H9 (cell line): ENCODE measurements around the gene SGCD. TPM values are rescaled to one million over a fixed set of nuclear protein-coding genes. Genes with fewer than 3 reads are reported as not detected.

Source experiments
- DNase-seq: peaks from one replicate; pipeline ENCODE4 v3.0.0-alpha.2; 2017
- H2AFZ ChIP-seq: one replicate; pipeline ENCODE4 v1.6.1; 2013; ENCODE audit warnings: mild to moderate bottlenecking, low read length, control low read depth, moderate library complexity
- H2AK5ac ChIP-seq: 2 replicates; pipeline ENCODE4 v1.6.1; 2013; ENCODE audit warnings: low read length, control low read depth, mixed read lengths; ENCODE audit not compliant: insufficient read length
- H2BK120ac ChIP-seq: one replicate; pipeline ENCODE4 v1.6.1; 2013; ENCODE audit warnings: low read depth, mild to moderate bottlenecking, low read length, control low read depth, inconsistent platforms; ENCODE audit not compliant: poor library complexity, severe bottlenecking
- H2BK12ac ChIP-seq: 2 replicates; pipeline ENCODE4 v1.6.1; 2013; ENCODE audit warnings: low read length, control low read depth, mixed read lengths, low read depth; ENCODE audit not compliant: insufficient read length
- H2BK15ac ChIP-seq: 2 replicates; pipeline ENCODE4 v1.6.1; 2013; ENCODE audit warnings: low read depth, low read length, control low read depth
- H2BK20ac ChIP-seq: one replicate; pipeline ENCODE4 v1.6.1; 2013; ENCODE audit warnings: low read depth, mild to moderate bottlenecking, low read length, control low read depth, inconsistent platforms; ENCODE audit not compliant: poor library complexity, severe bottlenecking
- H2BK5ac ChIP-seq: 2 replicates; pipeline ENCODE4 v1.6.1; 2013; ENCODE audit warnings: low read length, control low read depth, mixed read lengths; ENCODE audit not compliant: insufficient read length
- H3K14ac ChIP-seq: 2 replicates; pipeline ENCODE4 v1.6.1; 2013; ENCODE audit warnings: low read length, control low read depth; ENCODE audit not compliant: insufficient read depth
- H3K18ac ChIP-seq: 2 replicates; pipeline ENCODE4 v1.6.1; 2013; ENCODE audit warnings: low read depth, mild to moderate bottlenecking, mixed read lengths, low read length, control low read depth; ENCODE audit not compliant: insufficient read length
- H3K23ac ChIP-seq: 2 replicates; pipeline ENCODE4 v1.6.1; 2013; ENCODE audit warnings: low read length, control low read depth, mixed read lengths, low read depth; ENCODE audit not compliant: insufficient read length
- H3K23me2 ChIP-seq: 2 replicates; pipeline ENCODE4 v1.6.1; 2013; ENCODE audit warnings: low read depth, mild to moderate bottlenecking, mixed read lengths, low read length, control low read depth; ENCODE audit not compliant: insufficient read length, poor library complexity, severe bottlenecking
- H3K27ac ChIP-seq: 2 replicates; pipeline ENCODE4 v1.5.1; 2013; ENCODE audit warnings: low read length, control low read depth, mixed read lengths, low read depth; ENCODE audit not compliant: insufficient read length
- H3K27me3 ChIP-seq: 2 replicates; pipeline ENCODE4 v1.6.1; 2013; ENCODE audit warnings: low read length, control low read depth, inconsistent platforms; ENCODE audit not compliant: insufficient read depth
- H3K4ac ChIP-seq: 2 replicates; pipeline ENCODE4 v1.6.1; 2013; ENCODE audit warnings: low read depth, mild to moderate bottlenecking, control low read depth, inconsistent platforms, low read length, moderate library complexity
- H3K4me1 ChIP-seq: 2 replicates; pipeline ENCODE4 v1.6.1; 2013; ENCODE audit warnings: low read length, control low read depth, inconsistent platforms; ENCODE audit not compliant: insufficient read depth
- H3K4me2 ChIP-seq: 2 replicates; pipeline ENCODE4 v1.6.1; 2013; ENCODE audit warnings: low read length, control low read depth, mixed read lengths; ENCODE audit not compliant: insufficient read length, insufficient read depth
- H3K56ac ChIP-seq: 2 replicates; pipeline ENCODE4 v1.6.1; 2013; ENCODE audit warnings: low read depth, mild to moderate bottlenecking, mixed read lengths, low read length, control low read depth; ENCODE audit not compliant: insufficient read length
- H3K79me1 ChIP-seq: 2 replicates; pipeline ENCODE4 v1.6.1; 2013; ENCODE audit warnings: low read depth, mild to moderate bottlenecking, moderate library complexity, low read length, control low read depth, inconsistent platforms; ENCODE audit not compliant: insufficient read depth, poor library complexity, severe bottlenecking
- H3K79me2 ChIP-seq: 2 replicates; pipeline ENCODE4 v1.6.1; 2013; ENCODE audit warnings: low read length, control low read depth, inconsistent platforms; ENCODE audit not compliant: insufficient read depth
- H3K9ac ChIP-seq: 2 replicates; pipeline ENCODE4 v1.6.1; 2013; ENCODE audit warnings: low read length, control low read depth, mixed read lengths; ENCODE audit not compliant: insufficient read length; ENCODE audit errors: extremely low read depth
- H3K9me3 ChIP-seq: one replicate; pipeline ENCODE4 v1.6.1; 2013; ENCODE audit warnings: low read depth, low read length, inconsistent platforms; ENCODE audit not compliant: control insufficient read depth
- H3T11ph ChIP-seq: one replicate; pipeline ENCODE4 v1.6.1; 2013; ENCODE audit warnings: mild to moderate bottlenecking, low read length, control low read depth, inconsistent platforms
- H4K20me1 ChIP-seq: one replicate; pipeline ENCODE4 v1.6.1; 2013; ENCODE audit not compliant: control insufficient read depth, insufficient read length, insufficient read depth
- H4K5ac ChIP-seq: 2 replicates; pipeline ENCODE4 v1.6.1; 2013; ENCODE audit warnings: low read depth, mild to moderate bottlenecking, mixed read lengths, low read length, control low read depth; ENCODE audit not compliant: insufficient read length
- H4K8ac ChIP-seq: replicated peaks from 2 replicates; pipeline ENCODE4 v1.6.1; 2013; ENCODE audit warnings: low read length, control low read depth, mixed read lengths, low read depth; ENCODE audit not compliant: insufficient read length
- H4K91ac ChIP-seq: 2 replicates; pipeline ENCODE4 v1.6.1; 2013; ENCODE audit warnings: low read depth, mild to moderate bottlenecking, moderate library complexity, mixed read lengths, low read length, control low read depth; ENCODE audit not compliant: insufficient read length
- H3K27ac Mint-ChIP-seq, 3 experiments: 2 replicates in 2 of 3; 3 replicates in 1 of 3; pipeline ENCODE4 v1.8.0; 2020 to 2021; ENCODE audit warnings: mixed read lengths in 3 of 3, mild to moderate bottlenecking in 1 of 3, moderate library complexity in 1 of 3
- H3K27me3 Mint-ChIP-seq: 2 replicates; pipeline ENCODE4 v1.8.0; 2021; ENCODE audit warnings: low read depth, mild to moderate bottlenecking, moderate library complexity, mixed read lengths
- H3K36me3 Mint-ChIP-seq, 3 experiments: 2 replicates in 2 of 3; 3 replicates in 1 of 3; pipeline ENCODE4 v1.8.0; 2020 to 2021; ENCODE audit warnings: low read depth in 3 of 3, mixed read lengths in 3 of 3; ENCODE audit not compliant: insufficient read depth in 1 of 3
- H3K4me1 Mint-ChIP-seq, 2 experiments: 2 replicates each; pipeline ENCODE4 v1.8.0; 2020; ENCODE audit warnings: mixed read lengths in 2 of 2
- H3K4me3 Mint-ChIP-seq, 2 experiments: 2 replicates in 1 of 2; 3 replicates in 1 of 2; pipeline ENCODE4 v1.8.0; 2020 to 2021; ENCODE audit warnings: mild to moderate bottlenecking in 2 of 2, mixed read lengths in 2 of 2, moderate library complexity in 1 of 2
- H3K9me3 Mint-ChIP-seq, 2 experiments: 2 replicates in 1 of 2; 3 replicates in 1 of 2; pipeline ENCODE4 v1.8.0; 2020; ENCODE audit warnings: mild to moderate bottlenecking in 2 of 2, mixed read lengths in 2 of 2, moderate library complexity in 1 of 2
- CTCF ChIP-seq: fragments of 200-600 bp; sonication (generic); conservative IDR thresholded peaks from 3 replicates; pipeline ENCODE4 v1.8.0; 2021; ENCODE audit warnings: antibody characterized with exemption, mild to moderate bottlenecking
- total RNA-seq: library from RNA; stranded (reverse); gene quantifications from 2 replicates; pipeline ENCODE4 v1.2.1, GENCODE V29; 2021

SGCD gene
- total RNA-seq, 1 experiment from 2014 or later, result 0.11 TPM

DNA sequence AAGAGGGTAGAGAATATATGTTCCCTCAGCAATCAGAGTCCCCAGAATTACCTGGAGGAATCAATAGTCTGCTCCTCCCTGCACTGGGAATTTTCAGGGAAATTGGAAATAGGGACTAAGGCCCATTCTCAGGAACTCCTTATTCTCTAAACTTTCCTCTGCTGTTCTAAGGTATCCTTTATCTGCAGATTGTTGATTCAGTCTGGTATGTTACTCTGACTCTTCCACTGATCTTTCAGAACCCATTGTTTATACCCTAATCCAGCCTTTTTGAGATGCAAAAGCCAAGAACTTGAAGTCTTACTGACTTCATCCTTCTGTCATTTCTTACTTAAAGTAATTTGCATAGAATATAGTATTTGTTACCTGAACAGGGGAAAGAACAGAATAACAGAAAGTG lies 379.7 kb downstream of the SGCD start:
- no peak for TF ChIP-seq CTCF
- H3K4me2 ChIP-seq, result no peak overlapping the region

More for the DNA sequence above, 379.7 kb downstream of the SGCD start:
- H3K23ac ChIP-seq, result no peak overlapping the region
- H2BK15ac ChIP-seq, result no peak overlapping the region
- no peak overlapping the region for H3T11ph ChIP-seq
- Mint-ChIP-seq H3K27ac (peak overlapping the region in 2 of 3 experiments; percentile 68 to 91; a peak in 4 of 7 replicates), H3K4me1 (peaks cover 14 to 36% of the 10 kb centered on the region in 2 experiments), H3K36me3 (no peaks in the 10 kb centered on the region; a peak in 2 of 7 replicates), H3K4me3 (no peak overlapping the region; a peak in 1 of 5 replicates), H3K9me3 (no peaks in the 10 kb centered on the region), H3K27me3 (no peaks in the 10 kb centered on the region)
- H3K18ac ChIP-seq, result no peak overlapping the region
- DNase-seq, result no peak
- no peak overlapping the region for H3K4ac ChIP-seq
- H2AK5ac ChIP-seq, result no peak overlapping the region
- H4K5ac ChIP-seq, result no peak overlapping the region
- no peak overlapping the region for H2BK5ac ChIP-seq
- no peak overlapping the region for H3K9ac ChIP-seq
- H3K27me3 ChIP-seq, result no peaks in the 10 kb centered on the region
- H3K14ac ChIP-seq, result no peak overlapping the region
- H2BK20ac ChIP-seq, result no peak overlapping the region
- H3K9me3 ChIP-seq, result no peaks in the 10 kb centered on the region
- H4K91ac ChIP-seq, result no peak overlapping the region
- no peaks in the 10 kb centered on the region for H3K23me2 ChIP-seq
- no peak overlapping the region for H2AFZ ChIP-seq
- H2BK120ac ChIP-seq, result no peak overlapping the region
- peak overlapping the region; percentile 84 for H3K27ac ChIP-seq
- no peaks in the 10 kb centered on the region; the same call in 1 of the 2 replicates for H3K79me2 ChIP-seq
- peaks cover 9% of the 10 kb centered on the region for H3K4me1 ChIP-seq
- no peak overlapping the region for H4K8ac ChIP-seq
- H2BK12ac ChIP-seq, result no peak overlapping the region
- H4K20me1 ChIP-seq, result no peaks in the 10 kb centered on the region
- no peaks in the 10 kb centered on the region for H3K79me1 ChIP-seq
- H3K56ac ChIP-seq, result no peak overlapping the region
